Right kidney (tissue), 1 donor: ENCODE data around the gene VPS4B.
A peak's percentile ranks its signal among the peaks of the same experiment; 100 is the strongest.
"Not testable (repeated sequence)": the region's sequence is repeated elsewhere in the genome, so short reads cannot be mapped to it uniquely, and the experiment has no call there.

Experiments
- DNase-seq: peaks from one replicate; pipeline ENCODE4 v3.0.0-alpha.2; 2016

Gene VPS4B

GRCh38 chr18:63373161-63373560 lies 49.1 kb downstream of the VPS4B start:
- no peak for DNase-seq

- no peak for DNase-seq
Measured at GRCh38 chr18:63368611-63369010, 53.7 kb downstream of the VPS4B start.

- DNase-seq: peak; percentile 96
Measured at GRCh38 chr18:63367053-63367953, 55.0 kb downstream of the VPS4B start, which contains the start of gene KDSR. Gene KDSR, minus strand, starts transcription at chr18:63367206. Its CDS starts 88 bp downstream, at chr18:63367118.

GRCh38 chr18:63366213-63367052 lies 55.8 kb downstream of the VPS4B start:
- peak; percentile 75 for DNase-seq

- no peak for DNase-seq
Measured at GRCh38 chr18:63365876-63366212, 56.4 kb downstream of the VPS4B start.

GRCh38 chr18:63363951-63364350 lies 58.3 kb downstream of the VPS4B start:
- no peak for DNase-seq

- DNase-seq: not testable (repeated sequence)
Measured at GRCh38 chr18:63363420-63363819, 58.9 kb downstream of the VPS4B start.

- no peak for DNase-seq
Measured at GRCh38 chr18:63356272-63356896, 65.9 kb downstream of the VPS4B start.

GRCh38 chr18:63350230-63350629 lies 72.0 kb downstream of the VPS4B start:
- no peak for DNase-seq

- no peak for DNase-seq
Measured at GRCh38 chr18:63348508-63349136, 73.7 kb downstream of the VPS4B start.

- DNase-seq: no peak
Measured at GRCh38 chr18:63346480-63347183, 75.6 kb downstream of the VPS4B start.

GRCh38 chr18:63346031-63346430 lies 76.2 kb downstream of the VPS4B start:
- no peak for DNase-seq

GRCh38 chr18:63344918-63345317 lies 77.4 kb downstream of the VPS4B start:
- no peak for DNase-seq

- no peak for DNase-seq
Measured at GRCh38 chr18:63344263-63344662, 78.0 kb downstream of the VPS4B start.

- no peak for DNase-seq
Measured at GRCh38 chr18:63342206-63342605, 80.1 kb downstream of the VPS4B start.

- DNase-seq: no peak
Measured at GRCh38 chr18:63339920-63340484, 82.3 kb downstream of the VPS4B start.
